Measurements from ENCODE around the gene SMPD2.

SMPD2 gene

GRCh38 chr6:109452181-109452580, 11.7 kb downstream of the SMPD2 start:
- Histone ChIP-seq H2BK120ac (ENCODE audit: insufficient read depth, low read length, poor library complexity) (no peak overlapping the region), H2BK12ac (ENCODE audit: low read length) (no peak overlapping the region), H3K4me3 (ENCODE audit: low read depth, low read length) (no peak overlapping the region), H4K12ac (ENCODE audit: low read depth, low read length) (no peak overlapping the region), H2AFZ (ENCODE audit: insufficient read depth, low read length, poor library complexity) (no peak overlapping the region), H2BK5ac (ENCODE audit: low read depth, low read length, poor library complexity) (no peak overlapping the region), H3K9me3 (ENCODE audit: insufficient read depth, low read depth, low read length) (peaks cover 1% of the 10 kb centered on the region), H3K27me3 (ENCODE audit: insufficient read depth, low read length) (no peaks in the 10 kb centered on the region), H3K14ac (ENCODE audit: low read length) (no peak overlapping the region), H3K4me1 (ENCODE audit: control insufficient read depth in 1 of 2, insufficient read depth in 2 of 2, low read length in 2 of 2) (peaks cover 5 to 9% of the 10 kb centered on the region in 2 experiments), H3K27ac (ENCODE audit: low read depth, low read length) (no peak overlapping the region), H3K4me2 (ENCODE audit: low read length) (no peak overlapping the region), H3K79me1 (ENCODE audit: low read length) (peaks cover 9% of the 10 kb centered on the region), H4K8ac (ENCODE audit: low read depth, low read length) (no peak overlapping the region), H3K79me2 (ENCODE audit: control insufficient read depth, insufficient read depth, low read length, poor library complexity) (peaks cover 7% of the 10 kb centered on the region), H3K36me3 (ENCODE audit: control insufficient read depth in 1 of 2, insufficient read depth in 2 of 2, low read length in 2 of 2) (peaks cover 33 to 42% of the 10 kb centered on the region in 2 experiments), H3K4ac (ENCODE audit: low read depth, low read length) (no peak overlapping the region), H3K9ac (ENCODE audit: low read length) (no peak overlapping the region), H2AK5ac (ENCODE audit: low read length) (no peak overlapping the region), H3K23ac (ENCODE audit: low read length) (no peak overlapping the region), H3K18ac (ENCODE audit: low read length) (no peak overlapping the region), H4K91ac (ENCODE audit: low read depth, low read length) (no peak overlapping the region)
- no peak for DNase-seq
- no CpG with 5 or more reads among the region's 9 CpGs for WGBS (ENCODE audit: extremely low coverage, insufficient coverage, insufficient read length)

- H2AK5ac ChIP-seq (ENCODE audit: low read length): no peak overlapping the region
- peaks cover 32 to 39% of the 10 kb centered on the region in 2 experiments for H3K36me3 ChIP-seq (ENCODE audit: control insufficient read depth in 1 of 2, insufficient read depth in 2 of 2, low read length in 2 of 2)
- no peak overlapping the region for H3K18ac ChIP-seq (ENCODE audit: low read length)
- no peak overlapping the region for H2BK120ac ChIP-seq (ENCODE audit: insufficient read depth, low read length, poor library complexity)
- no peak overlapping the region for H2BK5ac ChIP-seq (ENCODE audit: low read depth, low read length, poor library complexity)
- peaks cover 5 to 9% of the 10 kb centered on the region in 2 experiments for H3K4me1 ChIP-seq (ENCODE audit: control insufficient read depth in 1 of 2, insufficient read depth in 2 of 2, low read length in 2 of 2)
- H3K79me1 ChIP-seq (ENCODE audit: low read length): peaks cover 9% of the 10 kb centered on the region
- H3K9ac ChIP-seq (ENCODE audit: low read length): no peak overlapping the region
- H4K8ac ChIP-seq (ENCODE audit: low read depth, low read length): no peak overlapping the region
- no peak overlapping the region for H4K91ac ChIP-seq (ENCODE audit: low read depth, low read length)
- no peak overlapping the region for H3K4ac ChIP-seq (ENCODE audit: low read depth, low read length)
- no peak overlapping the region for H3K4me2 ChIP-seq (ENCODE audit: low read length)
- no peak for DNase-seq
- no peak overlapping the region for H3K14ac ChIP-seq (ENCODE audit: low read length)
- H3K27me3 ChIP-seq (ENCODE audit: insufficient read depth, low read length): no peaks in the 10 kb centered on the region
- no peak overlapping the region for H4K12ac ChIP-seq (ENCODE audit: low read depth, low read length)
- H3K9me3 ChIP-seq (ENCODE audit: insufficient read depth, low read depth, low read length): peaks cover 1% of the 10 kb centered on the region
- H3K27ac ChIP-seq (ENCODE audit: low read depth, low read length): no peak overlapping the region
- no peak overlapping the region for H3K4me3 ChIP-seq (ENCODE audit: low read depth, low read length)
- H3K79me2 ChIP-seq (ENCODE audit: control insufficient read depth, insufficient read depth, low read length, poor library complexity): peaks cover 7% of the 10 kb centered on the region
- H2AFZ ChIP-seq (ENCODE audit: insufficient read depth, low read length, poor library complexity): no peak overlapping the region
- H3K23ac ChIP-seq (ENCODE audit: low read length): no peak overlapping the region
- no CpG with 5 or more reads among the region's 2 CpGs for WGBS (ENCODE audit: extremely low coverage, insufficient coverage, insufficient read length)
- H2BK12ac ChIP-seq (ENCODE audit: low read length): no peak overlapping the region
These were observed 12.6 kb downstream of the SMPD2 start for GRCh38 chr6:109453156-109453555.

- Histone ChIP-seq H3K9ac (ENCODE audit: low read length) (no peak overlapping the region), H3K23ac (ENCODE audit: low read length) (no peak overlapping the region), H4K8ac (ENCODE audit: low read depth, low read length) (no peak overlapping the region), H3K4me3 (ENCODE audit: low read depth, low read length) (no peak overlapping the region), H3K27ac (ENCODE audit: low read depth, low read length) (no peak overlapping the region), H2BK120ac (ENCODE audit: insufficient read depth, low read length, poor library complexity) (no peak overlapping the region), H3K18ac (ENCODE audit: low read length) (no peak overlapping the region), H4K91ac (ENCODE audit: low read depth, low read length) (no peak overlapping the region), H3K9me3 (ENCODE audit: insufficient read depth, low read depth, low read length) (peaks cover 1% of the 10 kb centered on the region), H2BK12ac (ENCODE audit: low read length) (no peak overlapping the region), H3K79me2 (ENCODE audit: control insufficient read depth, insufficient read depth, low read length, poor library complexity) (peaks cover 7% of the 10 kb centered on the region), H3K27me3 (ENCODE audit: insufficient read depth, low read length) (no peaks in the 10 kb centered on the region), H3K4me2 (ENCODE audit: low read length) (no peak overlapping the region), H3K79me1 (ENCODE audit: low read length) (peaks cover 9% of the 10 kb centered on the region), H2BK5ac (ENCODE audit: low read depth, low read length, poor library complexity) (no peak overlapping the region), H4K12ac (ENCODE audit: low read depth, low read length) (no peak overlapping the region), H3K36me3 (ENCODE audit: control insufficient read depth in 1 of 2, insufficient read depth in 2 of 2, low read length in 2 of 2) (peaks cover 31 to 35% of the 10 kb centered on the region in 2 experiments), H3K4me1 (ENCODE audit: control insufficient read depth in 1 of 2, insufficient read depth in 2 of 2, low read length in 2 of 2) (peaks cover 5 to 9% of the 10 kb centered on the region in 2 experiments), H2AK5ac (ENCODE audit: low read length) (no peak overlapping the region), H3K14ac (ENCODE audit: low read length) (no peak overlapping the region), H3K4ac (ENCODE audit: low read depth, low read length) (no peak overlapping the region), H2AFZ (ENCODE audit: insufficient read depth, low read length, poor library complexity) (no peak overlapping the region)
- DNase-seq: no peak
- no CpG with 5 or more reads among the region's 27 CpGs for WGBS (ENCODE audit: extremely low coverage, insufficient coverage, insufficient read length)
These were observed 13.3 kb downstream of the SMPD2 start for GRCh38 chr6:109453594-109454495.

GRCh38 chr6:109454496-109455436, 14.2 kb downstream of the SMPD2 start:
- H3K36me3 ChIP-seq (ENCODE audit: control insufficient read depth in 1 of 2, insufficient read depth in 2 of 2, low read length in 2 of 2): peaks cover 22 to 27% of the 10 kb centered on the region in 2 experiments
- H3K27ac ChIP-seq (ENCODE audit: low read depth, low read length): no peak overlapping the region
- peak overlapping the region; percentile 71 for H2AK5ac ChIP-seq (ENCODE audit: low read length)
- H4K91ac ChIP-seq (ENCODE audit: low read depth, low read length): peak overlapping the region; percentile 93
- H3K14ac ChIP-seq (ENCODE audit: low read length): peak overlapping the region; percentile 90
- H3K27me3 ChIP-seq (ENCODE audit: insufficient read depth, low read length): no peaks in the 10 kb centered on the region
- peak overlapping the region; percentile 73 for H2BK120ac ChIP-seq (ENCODE audit: insufficient read depth, low read length, poor library complexity)
- peak overlapping the region; percentile 90 for H3K4me2 ChIP-seq (ENCODE audit: low read length)
- peak overlapping the region; percentile 56 for H3K4ac ChIP-seq (ENCODE audit: low read depth, low read length)
- H3K79me2 ChIP-seq (ENCODE audit: control insufficient read depth, insufficient read depth, low read length, poor library complexity): peaks cover 7% of the 10 kb centered on the region
- H3K9me3 ChIP-seq (ENCODE audit: insufficient read depth, low read depth, low read length): peaks cover 1% of the 10 kb centered on the region
- peak overlapping the region; percentile 83 for H4K8ac ChIP-seq (ENCODE audit: low read depth, low read length)
- H2AFZ ChIP-seq (ENCODE audit: insufficient read depth, low read length, poor library complexity): peak overlapping the region; percentile 38
- H4K12ac ChIP-seq (ENCODE audit: low read depth, low read length): peak overlapping the region; percentile 83
- H3K79me1 ChIP-seq (ENCODE audit: low read length): peaks cover 9% of the 10 kb centered on the region
- no peak overlapping the region for H3K23ac ChIP-seq (ENCODE audit: low read length)
- no peak overlapping the region for H2BK12ac ChIP-seq (ENCODE audit: low read length)
- H3K18ac ChIP-seq (ENCODE audit: low read length): peak overlapping the region; percentile 83
- peak overlapping the region; percentile 32 for H2BK5ac ChIP-seq (ENCODE audit: low read depth, low read length, poor library complexity)
- no CpG with 5 or more reads among the region's 48 CpGs for WGBS (ENCODE audit: extremely low coverage, insufficient coverage, insufficient read length)
- DNase-seq: peak in 1 of 2 donors; percentile 59
- peaks cover 5 to 9% of the 10 kb centered on the region in 2 experiments for H3K4me1 ChIP-seq (ENCODE audit: control insufficient read depth in 1 of 2, insufficient read depth in 2 of 2, low read length in 2 of 2)
- peak overlapping the region; percentile 79 for H3K4me3 ChIP-seq (ENCODE audit: low read depth, low read length)
- peak overlapping the region; percentile 18 for H3K9ac ChIP-seq (ENCODE audit: low read length)

All from trophoblast cell (in vitro differentiated cells and primary cell).